HCT116 (cell line): ENCODE data around the gene ZDBF2. TPM values are rescaled to one million over a fixed set of nuclear protein-coding genes. Genes with fewer than 3 reads are reported as not detected.

Experiments
- ATAC-seq: fragments of 200-7000 bp; cut with Tn5 transposase; 2 replicates; pipeline ENCODE4 v1.9.1; 2020; ENCODE audit warnings: mild to moderate bottlenecking, moderate library complexity
- BruUV-seq: library from RNA; stranded (reverse); fragments of 400-500 nt; replicated peaks from 2 replicates; lab custom pipeline; 2021; lab: Mats Ljungman, UMichigan
- CTCF ChIA-PET: fragments of 300-600 bp; sonication (Branson Sonifier 250); formaldehyde crosslinking; loops from one replicate; lab custom pipeline; 2021; ENCODE audit warnings: antibody characterized with exemption; lab: Charles Lee
- POLR2A ChIA-PET: fragments of 300-600, 350-600 bp; sonication (Branson Sonifier 250); formaldehyde crosslinking; loops from one replicate; lab custom pipeline; 2021; ENCODE audit warnings: antibody characterized with exemption; lab: Charles Lee
- RAD21 ChIA-PET, 2 experiments: fragments of 300-600 bp; sonication (Branson Sonifier 250); formaldehyde crosslinking; loops; one replicate each; lab custom pipeline; 2023; ENCODE audit warnings: low total read pairs in 2 of 2; ENCODE audit not compliant: uncharacterized antibody in 2 of 2, unreplicated experiment in 2 of 2, low non-redundant PET in 1 of 2; lab: Charles Lee
- DNase-seq: peaks from one replicate; pipeline ENCODE4 v3.0.0-alpha.2; 2010; ENCODE audit warnings: low read depth, low spot score
- H2AFZ ChIP-seq: fragments of 200-600 bp; shearing (Covaris generic), sonication (generic); 2 replicates; pipeline ENCODE4 v1.6.1; 2017; ENCODE audit warnings: low read depth, mixed run types, mixed read lengths, antibody characterized with exemption, low read length; ENCODE audit not compliant: poor library complexity, severe bottlenecking
- H3K27ac ChIP-seq: 2 replicates; pipeline ENCODE4 v1.5.1; 2012; ENCODE audit warnings: low read depth, low read length
- H3K27me3 ChIP-seq: fragments of 200-600 bp; sonication (generic); 2 replicates; pipeline ENCODE4 v1.6.1; 2016; ENCODE audit warnings: mixed run types, low read length, mixed read lengths; ENCODE audit not compliant: insufficient read depth
- H3K36me3 ChIP-seq, 2 experiments: fragments of 200-500 bp in 1 of 2; fragments of 200-600 bp in 1 of 2; sonication (Bioruptor generic) in 1 of 2; sonication (generic) in 1 of 2; 2 replicates each; pipeline versions ENCODE4 v1.5.1 to v1.6.1; 2014 to 2016; ENCODE audit warnings: low read length in 2 of 2, inconsistent platforms in 1 of 2, mixed read lengths in 1 of 2, mixed run types in 1 of 2; ENCODE audit not compliant: insufficient read depth in 2 of 2, control insufficient read depth in 1 of 2
- H3K4me1 ChIP-seq, 2 experiments: fragments of 200-600 bp in 1 of 2; sonication (generic) in 1 of 2; 2 replicates each; pipeline versions ENCODE4 v1.5.1 to v1.6.1; 2012 to 2017; ENCODE audit warnings: low read length in 2 of 2, inconsistent platforms in 1 of 2, mild to moderate bottlenecking in 1 of 2, mixed read lengths in 1 of 2, mixed run types in 1 of 2, moderate library complexity in 1 of 2; ENCODE audit not compliant: insufficient read depth in 2 of 2, control insufficient read depth in 1 of 2
- H3K4me2 ChIP-seq: fragments of 200-600 bp; sonication (generic); 2 replicates; pipeline ENCODE4 v1.6.1; 2017; ENCODE audit warnings: mixed run types, low read length, mixed read lengths
- H3K4me3 ChIP-seq, 2 experiments: fragments of 200-600 bp in 1 of 2; sonication (generic) in 1 of 2; replicated peaks in 1 of 2; 2 replicates each; pipeline ENCODE4 v1.5.1; 2011 to 2016; ENCODE audit warnings: low read length in 2 of 2, control low read depth in 1 of 2, low read depth in 1 of 2, mild to moderate bottlenecking in 1 of 2, mixed read lengths in 1 of 2, mixed run types in 1 of 2
- H3K79me2 ChIP-seq: fragments of 200-600 bp; sonication (generic); 2 replicates; pipeline ENCODE4 v1.6.1; 2017; ENCODE audit warnings: mild to moderate bottlenecking, mixed run types, low read length, moderate library complexity, mixed read lengths; ENCODE audit not compliant: insufficient read depth
- H3K9ac ChIP-seq: fragments of 200-600 bp; sonication (generic); 2 replicates; pipeline ENCODE4 v1.6.1; 2016; ENCODE audit warnings: low read length, mixed read lengths
- H3K9me2 ChIP-seq: fragments of 200-600 bp; sonication (generic), shearing (Covaris generic); 2 replicates; pipeline ENCODE4 v1.6.1; 2017; ENCODE audit warnings: mixed run types, mild to moderate bottlenecking, moderate library complexity; ENCODE audit not compliant: insufficient read depth
- H3K9me3 ChIP-seq, 2 experiments: fragments of 200-500 bp in 1 of 2; fragments of 200-600 bp in 1 of 2; sonication (Bioruptor generic) in 1 of 2; sonication (generic) in 1 of 2; 2 replicates each; pipeline ENCODE4 v1.6.1; 2014 to 2017; ENCODE audit warnings: low read length in 2 of 2, mixed read lengths in 2 of 2, inconsistent platforms in 1 of 2, low read depth in 1 of 2, mild to moderate bottlenecking in 1 of 2, mixed run types in 1 of 2, moderate library complexity in 1 of 2; ENCODE audit not compliant: control insufficient read depth in 1 of 2, insufficient read depth in 1 of 2
- H4K20me1 ChIP-seq: fragments of 200-600 bp; sonication (generic), shearing (Covaris generic); 2 replicates; pipeline ENCODE4 v1.6.1; 2017; ENCODE audit warnings: mixed run types, mild to moderate bottlenecking, moderate library complexity; ENCODE audit not compliant: insufficient read depth
- ATF3 ChIP-seq: IDR thresholded peaks from 2 replicates; pipeline ENCODE4 v1.6.1; 2012
- CEBPB ChIP-seq: IDR thresholded peaks from 2 replicates; pipeline ENCODE4 v1.6.1; 2012; ENCODE audit warnings: low read depth
- CTCF ChIP-seq, 3 experiments: fragments of 200-600 bp in 1 of 3; sonication (generic) in 1 of 3; IDR thresholded peaks in 2 of 3; conservative IDR thresholded peaks in 1 of 3; 2 replicates each; pipeline ENCODE4 v1.5.1; 2012 to 2017; ENCODE audit warnings: low read depth in 2 of 3, low read length in 2 of 3, antibody characterized with exemption in 1 of 3, borderline replicate concordance in 1 of 3, control low read depth in 1 of 3, mild to moderate bottlenecking in 1 of 3, mixed read lengths in 1 of 3, mixed run types in 1 of 3, moderate library complexity in 1 of 3; ENCODE audit not compliant: insufficient read depth in 1 of 3
- EZH2phosphoT487 ChIP-seq: fragments of 200-600 bp; IDR thresholded peaks from 2 replicates; pipeline ENCODE4 v1.6.1; 2018; ENCODE audit warnings: antibody characterized with exemption, borderline replicate concordance
- FOSL1 ChIP-seq: IDR thresholded peaks from 2 replicates; pipeline ENCODE4 v1.6.1; 2012; ENCODE audit warnings: low read depth
- JUND ChIP-seq: IDR thresholded peaks from 2 replicates; pipeline ENCODE4 v1.6.1; 2012
- RAD21 ChIP-seq: IDR thresholded peaks from 2 replicates; pipeline ENCODE4 v1.6.1; 2012; ENCODE audit warnings: low read depth, mild to moderate bottlenecking
- REST ChIP-seq: IDR thresholded peaks from 2 replicates; pipeline ENCODE4 v1.6.1; 2012; ENCODE audit warnings: low read depth
- SP1 ChIP-seq: IDR thresholded peaks from 2 replicates; pipeline ENCODE4 v1.6.1; 2012; ENCODE audit warnings: low read depth
- SRF ChIP-seq: IDR thresholded peaks from 2 replicates; pipeline ENCODE4 v1.6.1; 2012; ENCODE audit warnings: low read depth
- ZFX ChIP-seq: fragments of 450-650 bp; IDR thresholded peaks from 2 replicates; pipeline ENCODE4 v1.6.1; 2017
- intact Hi-C: fragments of 100-400 bp; cut with micrococcal nuclease; formaldehyde crosslinking; loops from 2 replicates; pipeline ENCODE4 v1.10.0; 2022
- total RNA-seq: library from RNA; stranded (reverse); gene quantifications from one replicate; pipeline ENCODE4 v1.2.1, GENCODE V29; 2021; ENCODE audit not compliant: unreplicated experiment
- TF ChIP-seq, protein P1 (sequence below): IDR thresholded peaks from 2 replicates; pipeline ENCODE4 v1.6.1; 2012

The ZDBF2 gene
- total RNA-seq, 1 experiment from 2014 or later, result 9.2 TPM

- no peaks in the 10 kb centered on the region for H3K4me1 ChIP-seq
- no peak overlapping the region for H3K27ac ChIP-seq
- no peak for ATAC-seq
- no peak overlapping the region for H3K9ac ChIP-seq
- POLR2A ChIA-PET, result no interaction called here
- RAD21 ChIA-PET, result no interaction called here
- no peaks in the 10 kb centered on the region for H3K9me2 ChIP-seq
- BruUV-seq, result no TSS peak
- no peak for DNase-seq
- H3K27me3 ChIP-seq, result no peaks in the 10 kb centered on the region
- CTCF ChIA-PET, result no interaction called here
- intact Hi-C loops, result no loop called here
- H3K79me2 ChIP-seq, result no peaks in the 10 kb centered on the region
- no peaks in the 10 kb centered on the region for H3K9me3 ChIP-seq
- no peaks in the 10 kb centered on the region for H4K20me1 ChIP-seq
- TF ChIP-seq EZH2phosphoT487 (no peak), SRF (no peak), CTCF (IDR thresholded peaks at IDR 0.05 in 2 of 3, conservative IDR thresholded peaks at IDR 0.05 in 1 of 3; ENCODE audit: borderline replicate concordance in 1 of 3, insufficient read depth in 1 of 3, low read depth in 2 of 3, low read length in 2 of 3) (no peak), ZFX (no peak), SP1 (no peak), RAD21 (no peak), FOSL1 (no peak), ATF3 (no peak), CEBPB (no peak)
- TF ChIP-seq, protein P1, sequence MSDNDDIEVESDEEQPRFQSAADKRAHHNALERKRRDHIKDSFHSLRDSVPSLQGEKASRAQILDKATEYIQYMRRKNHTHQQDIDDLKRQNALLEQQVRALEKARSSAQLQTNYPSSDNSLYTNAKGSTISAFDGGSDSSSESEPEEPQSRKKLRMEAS, result no peak
- no peak overlapping the region for H2AFZ ChIP-seq
- no peak overlapping the region for H3K4me3 ChIP-seq
- no peak overlapping the region for H3K4me2 ChIP-seq
- no peaks in the 10 kb centered on the region for H3K36me3 ChIP-seq
Measured at GRCh38 chr2:206341396-206341795, 66.9 kb downstream of the ZDBF2 start.

DNA sequence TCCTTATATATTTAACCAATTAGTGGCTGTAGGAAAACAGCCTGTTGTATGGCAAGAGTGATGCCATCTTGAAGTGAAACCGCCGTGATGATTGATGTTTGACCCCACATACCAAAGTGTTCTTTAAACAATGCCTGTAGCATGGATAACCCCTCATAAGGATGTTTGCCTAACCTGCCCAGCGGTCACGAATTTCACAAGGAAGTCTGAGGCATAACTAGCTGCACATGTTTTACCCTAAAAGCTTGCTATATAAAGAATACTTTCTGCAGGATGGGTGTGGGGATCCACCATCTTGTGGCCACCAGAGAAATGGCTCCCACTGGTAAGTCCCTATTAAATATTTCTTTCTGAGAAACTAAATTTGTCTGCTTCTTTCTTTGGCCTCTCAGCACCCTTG lies 68.7 kb downstream of the ZDBF2 start:
- no peaks in the 10 kb centered on the region for H3K4me1 ChIP-seq
- H3K9me3 ChIP-seq, result no peaks in the 10 kb centered on the region
- no peaks in the 10 kb centered on the region for H3K9me2 ChIP-seq
- H3K27ac ChIP-seq, result no peak overlapping the region
- RAD21 ChIA-PET, result no interaction called here
- DNase-seq (no peak), ATAC-seq (no peak)
- no peak overlapping the region for H3K4me2 ChIP-seq
- intact Hi-C loops, result no loop called here
- no peaks in the 10 kb centered on the region for H3K27me3 ChIP-seq
- H4K20me1 ChIP-seq, result no peaks in the 10 kb centered on the region
- H3K36me3 ChIP-seq, result no peaks in the 10 kb centered on the region
- CTCF ChIA-PET, result no interaction called here
- no peak overlapping the region for H3K9ac ChIP-seq
- H2AFZ ChIP-seq, result no peak overlapping the region
- POLR2A ChIA-PET, result no interaction called here
- H3K4me3 ChIP-seq, result no peak overlapping the region
- no TSS peak for BruUV-seq
- no peaks in the 10 kb centered on the region for H3K79me2 ChIP-seq
- TF ChIP-seq REST (no peak), ZFX (no peak), RAD21 (no peak), CTCF (IDR thresholded peaks at IDR 0.05 in 2 of 3, conservative IDR thresholded peaks at IDR 0.05 in 1 of 3; ENCODE audit: borderline replicate concordance in 1 of 3, insufficient read depth in 1 of 3, low read depth in 2 of 3, low read length in 2 of 3) (no peak), SP1 (no peak), EZH2phosphoT487 (no peak), JUND (no peak), SRF (no peak), ATF3 (no peak)
